Right kidney (tissue), 9 donors: ENCODE results near the gene HOXA10.

Experiments
- DNase-seq: peaks from one replicate; pipeline ENCODE4 v3.0.0-alpha.2; 2016
- long read RNA-seq, 8 donors: transcript quantifications; one replicate each; lab custom pipeline, GENCODE V29; 2026

Gene HOXA10
- long read RNA-seq, donor 1, transcript HOXA10-203 (2 exons, 723 nt): minor isoform, 5 of 76 reads
- long read RNA-seq, donor 1, transcript HOXA10-201 (2 exons, 2,541 nt): minor isoform, 12 of 76 reads
- long read RNA-seq, donor 1, transcript HOXA10-202 (2 exons, 1,570 nt): major isoform, 59 of 76 reads
- long read RNA-seq, donor 1, partial matches to known transcripts: 0 of 76 reads
- long read RNA-seq, donor 1, other reads (novel, unspliced or antisense): 0 of 76 reads
- long read RNA-seq, donor 2, transcript HOXA10-202 (2 exons, 1,570 nt): major isoform, 33 of 49 reads
- long read RNA-seq, donor 2, transcript HOXA10-201 (2 exons, 2,541 nt): minor isoform, 12 of 49 reads
- long read RNA-seq, donor 2, partial matches to known transcripts: 0 of 49 reads
- long read RNA-seq, donor 2, other reads (novel, unspliced or antisense): 0 of 49 reads
- long read RNA-seq, donor 3, transcript HOXA10-201 (2 exons, 2,541 nt): minor isoform, 7 of 44 reads
- long read RNA-seq, donor 3, transcript HOXA10-202 (2 exons, 1,570 nt): major isoform, 35 of 44 reads
- long read RNA-seq, donor 3, partial matches to known transcripts: 0 of 44 reads
- long read RNA-seq, donor 3, other reads (novel, unspliced or antisense): 0 of 44 reads
- long read RNA-seq, donor 4, transcript HOXA10-203 (2 exons, 723 nt): minor isoform, 5 of 71 reads
- long read RNA-seq, donor 4, transcript HOXA10-201 (2 exons, 2,541 nt): minor isoform, 15 of 71 reads
- long read RNA-seq, donor 4, transcript HOXA10-202 (2 exons, 1,570 nt): major isoform, 51 of 71 reads
- long read RNA-seq, donor 4, partial matches to known transcripts: 0 of 71 reads
- long read RNA-seq, donor 4, other reads (novel, unspliced or antisense): 0 of 71 reads
- long read RNA-seq, donor 5, transcript HOXA10-203 (2 exons, 723 nt): minor isoform, 9 of 66 reads
- long read RNA-seq, donor 5, transcript HOXA10-202 (2 exons, 1,570 nt): major isoform, 42 of 66 reads
- long read RNA-seq, donor 5, transcript HOXA10-201 (2 exons, 2,541 nt): minor isoform, 15 of 66 reads
- long read RNA-seq, donor 5, partial matches to known transcripts: 0 of 66 reads
- long read RNA-seq, donor 5, other reads (novel, unspliced or antisense): 0 of 66 reads
- long read RNA-seq, donor 6, transcript HOXA10-201 (2 exons, 2,541 nt): minor isoform, 15 of 60 reads
- long read RNA-seq, donor 6, transcript HOXA10-202 (2 exons, 1,570 nt): major isoform, 41 of 60 reads
- long read RNA-seq, donor 6, partial matches to known transcripts: 0 of 60 reads
- long read RNA-seq, donor 6, other reads (novel, unspliced or antisense): 0 of 60 reads
- long read RNA-seq, donor 7, transcript HOXA10-202 (2 exons, 1,570 nt): major isoform, 74 of 114 reads
- long read RNA-seq, donor 7, transcript HOXA10-203 (2 exons, 723 nt): minor isoform, 9 of 114 reads
- long read RNA-seq, donor 7, transcript HOXA10-201 (2 exons, 2,541 nt): minor isoform, 31 of 114 reads
- long read RNA-seq, donor 7, partial matches to known transcripts: 0 of 114 reads
- long read RNA-seq, donor 7, other reads (novel, unspliced or antisense): 0 of 114 reads
- long read RNA-seq, donor 8, transcript HOXA10-201 (2 exons, 2,541 nt): minor isoform, 20 of 65 reads
- long read RNA-seq, donor 8, transcript HOXA10-202 (2 exons, 1,570 nt): major isoform, 41 of 65 reads
- long read RNA-seq, donor 8, partial matches to known transcripts: 0 of 65 reads
- long read RNA-seq, donor 8, other reads (novel, unspliced or antisense): 0 of 65 reads

DNA sequence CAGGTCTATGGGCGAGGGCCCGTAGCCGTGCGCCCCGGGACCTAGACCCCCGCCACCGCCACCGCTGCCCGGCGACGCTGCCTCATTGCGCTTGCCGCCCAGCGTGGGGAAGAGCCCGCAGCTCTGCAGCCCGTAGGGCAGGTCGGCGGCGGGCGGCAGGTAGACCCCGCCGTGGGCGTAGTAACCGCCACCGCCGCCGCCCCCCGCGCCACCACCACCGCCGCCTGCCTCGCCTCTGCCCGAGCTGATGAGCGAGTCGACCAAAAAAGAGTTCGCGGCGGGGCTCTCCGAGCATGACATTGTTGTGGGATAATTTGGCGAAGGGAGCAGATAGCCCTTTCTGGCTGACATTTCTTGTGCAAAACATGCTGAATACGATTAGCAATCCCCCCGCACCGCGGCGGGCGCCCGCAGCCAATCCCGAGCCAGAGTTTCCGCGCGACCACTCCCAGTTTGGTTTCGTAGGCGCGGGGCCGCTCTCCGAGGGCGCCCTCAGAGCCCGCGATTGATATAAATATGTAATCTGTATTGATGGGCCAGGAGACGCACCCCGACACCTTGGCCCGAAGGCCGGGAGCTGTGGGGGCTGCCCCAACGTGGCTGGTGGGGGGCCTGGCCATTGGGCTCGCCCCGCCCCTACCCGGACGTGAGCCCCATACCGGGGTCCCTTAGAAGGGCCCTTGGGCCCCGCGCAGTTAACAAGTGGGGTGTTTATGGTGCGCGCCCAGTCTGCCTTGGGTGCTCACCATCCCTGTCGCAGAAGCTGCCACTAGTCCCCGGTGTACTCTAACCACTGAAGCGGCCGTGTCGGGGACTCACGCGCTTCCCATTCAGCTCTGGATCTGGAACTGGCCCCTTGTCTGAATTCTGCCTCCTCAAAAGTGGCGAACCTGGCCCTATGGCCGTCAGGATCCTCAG, at the start of gene HOXA10:
Gene HOXA10, minus strand, starts transcription at position 365 of the 918 bp plus-strand sequence. Its CDS starts 14 bp downstream, at position 351.
- peak; percentile 75 for DNase-seq

GRCh38 chr7:27221201-27221797, 47.2 kb upstream of the HOXA10 start:
- no peak for DNase-seq

DNA sequence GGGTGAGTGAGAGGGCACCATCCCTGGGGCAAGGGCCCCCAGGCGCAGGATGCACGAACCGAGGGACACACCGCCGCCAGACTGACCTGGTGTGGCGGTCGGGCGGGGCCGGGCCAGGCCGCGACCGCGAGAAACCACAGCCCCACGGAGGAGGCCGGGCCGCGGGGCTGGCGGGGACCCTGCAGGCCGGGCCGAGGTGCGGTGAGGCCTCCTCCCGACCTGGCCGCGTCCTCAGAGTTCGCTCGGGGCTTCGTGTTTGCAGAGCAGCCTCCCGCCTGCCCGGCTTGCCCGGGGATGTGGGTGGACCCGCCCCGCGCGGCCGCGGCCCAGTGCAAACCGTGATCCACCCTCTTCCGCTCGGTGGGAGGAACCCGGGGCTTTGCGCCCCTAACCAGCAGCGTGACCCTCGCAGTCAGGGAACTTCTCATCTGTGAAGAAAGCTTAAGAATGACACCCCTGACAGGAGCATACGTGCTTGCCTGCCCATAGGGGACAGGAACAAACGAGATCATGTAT, 46.4 kb upstream of the HOXA10 start:
- DNase-seq: peak; percentile 51

- no peak for DNase-seq
Measured at GRCh38 chr7:27219821-27220220, 45.7 kb upstream of the HOXA10 start.

DNA sequence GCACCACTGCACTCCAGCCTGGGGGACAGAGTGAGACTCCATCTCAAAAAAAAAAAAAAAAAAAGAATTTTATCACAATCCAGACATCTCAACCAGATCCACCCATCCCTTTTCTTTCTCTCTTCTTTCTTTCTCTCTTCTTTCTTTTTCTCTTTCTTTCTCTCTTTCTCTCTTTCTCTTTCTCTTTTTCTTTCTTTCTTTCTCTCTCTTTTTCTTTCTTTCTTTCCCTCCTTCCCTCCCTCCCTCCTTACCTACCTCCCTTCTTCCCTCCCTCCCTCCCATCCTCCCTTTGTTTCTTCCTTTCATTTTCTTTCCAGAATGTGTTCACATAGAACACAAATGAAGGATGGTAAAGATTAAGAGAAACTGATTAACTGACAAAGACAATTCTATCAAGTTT, 43.8 kb upstream of the HOXA10 start:
- no peak for DNase-seq

GRCh38 chr7:27215356-27215755, 41.2 kb upstream of the HOXA10 start:
- DNase-seq: no peak

DNA sequence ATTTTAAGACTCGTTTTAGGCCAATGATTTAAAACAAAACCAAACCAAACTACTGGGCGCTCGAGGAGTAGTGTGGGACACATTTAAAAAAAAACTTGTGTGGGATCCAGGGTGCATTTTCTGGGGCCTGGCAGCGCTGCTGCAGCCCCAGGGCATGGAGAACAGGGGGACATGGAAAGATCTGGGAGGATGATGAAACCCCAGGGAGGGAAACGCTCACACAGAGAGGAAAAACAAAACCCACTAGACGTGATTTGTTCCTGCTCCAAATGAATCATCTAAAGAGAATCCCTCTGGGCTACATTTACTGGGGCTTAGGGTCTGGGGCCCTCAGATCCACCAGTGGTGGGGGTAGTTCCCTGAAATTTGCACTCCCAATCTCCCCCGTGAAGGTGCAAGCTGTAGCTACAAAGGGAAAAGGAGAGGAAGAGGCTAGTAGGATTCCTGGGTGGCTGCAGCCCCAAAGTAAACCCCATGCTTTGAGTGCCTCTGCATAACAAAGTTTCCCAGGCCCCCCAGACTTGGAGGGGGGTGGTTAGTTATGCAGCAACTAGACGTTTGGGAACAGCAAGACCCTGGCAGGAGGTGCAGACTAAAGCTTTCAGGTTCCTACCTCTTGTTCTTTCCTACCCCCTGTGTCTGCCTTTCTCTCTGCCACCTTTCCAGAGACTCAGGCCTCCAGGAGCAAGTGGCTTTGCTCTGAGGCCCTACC, 40.3 kb upstream of the HOXA10 start:
- DNase-seq: peak; percentile 17

DNA sequence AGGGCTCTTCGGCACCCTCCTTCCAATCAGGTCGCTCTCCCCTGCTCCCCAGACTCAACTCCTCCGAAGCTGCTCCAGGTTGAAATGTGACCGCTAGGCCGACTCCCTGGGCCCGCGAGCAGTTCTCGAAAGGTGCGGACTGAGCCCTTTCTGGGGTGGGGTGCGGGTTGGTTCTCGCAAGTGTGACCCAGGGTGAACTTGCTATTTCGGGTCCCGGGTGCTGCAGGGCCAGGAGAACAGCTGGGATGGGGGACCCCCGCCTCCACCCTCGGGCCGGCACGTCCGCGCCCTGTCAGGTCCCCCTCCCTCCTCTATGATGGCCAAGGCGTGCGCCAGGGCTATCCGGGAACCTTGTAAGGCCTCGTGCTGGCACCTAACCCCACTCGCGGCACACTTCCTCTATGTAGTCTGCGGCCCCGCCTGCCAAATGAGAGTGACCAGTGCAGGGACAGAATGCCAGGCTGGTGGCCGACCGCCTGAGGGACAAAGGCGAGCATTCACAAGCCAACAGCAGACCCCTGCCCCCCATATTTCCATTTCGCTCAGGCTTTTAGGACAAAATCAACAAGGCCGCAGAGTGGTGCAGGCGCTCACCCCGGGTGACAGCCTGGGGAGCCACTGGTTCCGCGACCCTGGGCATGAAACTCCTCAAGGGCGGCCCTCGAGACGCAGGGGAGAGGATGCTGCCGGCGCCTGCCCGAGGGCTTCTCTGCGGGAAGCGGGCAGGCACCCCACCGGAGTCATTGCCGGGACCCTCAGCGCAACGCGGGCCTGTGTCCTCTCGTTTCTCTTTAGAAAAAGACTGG, 39.5 kb upstream of the HOXA10 start:
- peak; percentile 47 for DNase-seq

- peak; percentile 75 for DNase-seq
Measured at GRCh38 chr7:27212497-27213432, 38.6 kb upstream of the HOXA10 start.

- peak; percentile 59 for DNase-seq
Measured at GRCh38 chr7:27211764-27212204, 37.7 kb upstream of the HOXA10 start.

DNA sequence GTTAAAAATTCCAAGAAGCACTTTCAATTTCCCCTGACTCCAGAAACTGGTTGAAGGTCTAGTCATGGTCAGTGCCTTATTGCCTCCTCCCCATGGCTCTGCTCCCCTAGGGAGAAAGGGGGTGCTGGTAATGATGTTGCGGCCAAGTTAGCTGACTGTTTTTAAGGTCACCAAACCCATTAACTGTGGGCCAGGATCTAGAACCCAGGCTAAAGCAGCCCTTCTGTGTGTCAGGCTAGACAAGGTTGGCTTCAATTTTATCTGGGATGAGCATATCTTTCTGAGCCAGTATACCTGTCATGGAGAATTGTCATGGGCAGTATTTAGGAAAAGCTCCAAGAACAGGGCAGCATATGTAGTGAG, 36.9 kb upstream of the HOXA10 start:
- peak; percentile 46 for DNase-seq

GRCh38 chr7:27210441-27211083, 36.4 kb upstream of the HOXA10 start:
- DNase-seq: peak; percentile 72

DNA sequence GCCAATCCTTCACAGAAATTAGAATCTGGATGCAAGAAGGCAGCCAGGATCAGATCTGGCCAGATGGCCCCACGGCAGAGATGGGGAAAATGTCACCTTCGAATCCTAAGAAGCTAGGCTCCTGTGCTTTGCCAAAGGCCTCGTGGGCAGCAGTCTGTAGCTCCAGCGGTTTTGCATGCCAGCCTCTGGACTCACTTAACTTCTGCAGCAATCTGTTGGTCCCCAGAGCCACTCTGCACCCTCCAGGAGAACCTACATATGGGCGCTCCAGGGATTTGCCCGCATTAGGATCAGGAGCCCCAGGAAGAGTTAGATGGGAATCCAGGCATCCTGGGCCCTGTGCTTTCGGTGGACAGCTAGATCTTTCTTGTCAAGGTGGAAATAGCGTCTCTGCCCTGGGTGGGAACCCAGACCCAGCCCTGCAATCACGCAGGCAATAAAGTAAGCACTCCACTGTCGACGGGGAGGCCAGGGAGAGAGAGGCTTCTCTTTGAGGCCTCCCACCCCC, 35.9 kb upstream of the HOXA10 start:
- no peak for DNase-seq

GRCh38 chr7:27208998-27209397, 34.9 kb upstream of the HOXA10 start:
- DNase-seq: no peak

- DNase-seq: peak; percentile 29
Measured at GRCh38 chr7:27207348-27207985, 33.3 kb upstream of the HOXA10 start.
